K562 (cell line): Measurements from ENCODE around the gene EPHB4. TPM values are rescaled to one million over a fixed set of nuclear protein-coding genes. Genes with fewer than 3 reads are reported as not detected.
A peak's percentile ranks its signal among the peaks of the same experiment; 100 is the strongest.

Experiments used
- ATF7 ChIP-seq: fragments of 450-650 bp; IDR thresholded peaks from 2 replicates; pipeline ENCODE4 v1.7.1; 2014; ENCODE audit warnings: mild to moderate bottlenecking, moderate library complexity
- BCOR ChIP-seq: fragments of 450-650 bp; IDR thresholded peaks from 2 replicates; pipeline ENCODE4 v1.6.1; 2016
- CCAR2 ChIP-seq: fragments of 200-400 bp; formaldehyde crosslinking; IDR thresholded peaks from 2 replicates; pipeline ENCODE4 v1.6.1; 2017; ENCODE audit warnings: mild to moderate bottlenecking, low read depth, low read length
- DPF2 ChIP-seq: fragments of 450-650 bp; IDR thresholded peaks from 2 replicates; pipeline ENCODE4 v1.6.1; 2016
- ELK1 ChIP-seq: sonication (generic); formaldehyde crosslinking; IDR thresholded peaks from 2 replicates; pipeline ENCODE4 v1.8.1; 2022; ENCODE audit warnings: missing genetic modification reagents
- FOXM1 ChIP-seq, 2 experiments: fragments of 450-650 bp in 1 of 2; sonication (generic) in 1 of 2; formaldehyde crosslinking in 1 of 2; IDR thresholded peaks; 2 replicates each; pipeline versions ENCODE4 v1.6.1 to v1.9.0; 2017 to 2022; ENCODE audit warnings: low read depth in 2 of 2, mild to moderate bottlenecking in 2 of 2, missing genetic modification reagents in 1 of 2, moderate library complexity in 1 of 2
- FOXP1 ChIP-seq: sonication (generic); formaldehyde crosslinking; IDR thresholded peaks from 2 replicates; pipeline ENCODE4 v1.8.0; 2022; ENCODE audit warnings: mild to moderate bottlenecking, missing genetic modification reagents
- HCFC1 ChIP-seq: IDR thresholded peaks from 2 replicates; pipeline ENCODE4 v1.6.1; 2012; ENCODE audit warnings: low read depth, low read length, improper control_type of control experiment
- HDAC3 ChIP-seq: fragments of 450-650 bp; IDR thresholded peaks from 2 replicates; pipeline ENCODE4 v1.6.1; 2018; ENCODE audit warnings: borderline replicate concordance, mild to moderate bottlenecking, moderate library complexity; ENCODE audit not compliant: partially characterized antibody
- HNRNPLL ChIP-seq: fragments of 200-400 bp; formaldehyde crosslinking; IDR thresholded peaks from 2 replicates; pipeline ENCODE4 v1.6.1; 2017; ENCODE audit warnings: low read length, low read depth, mild to moderate bottlenecking; ENCODE audit not compliant: poor library complexity, severe bottlenecking
- NFIC ChIP-seq: fragments of 450-650 bp; IDR thresholded peaks from 2 replicates; pipeline ENCODE4 v1.6.1; 2017; ENCODE audit warnings: mild to moderate bottlenecking, inconsistent platforms
- NR2C2 ChIP-seq, 2 experiments: fragments of 200-800 bp in 1 of 2; sonication (Bioruptor generic) in 1 of 2; sonication (generic) in 1 of 2; formaldehyde crosslinking in 1 of 2; IDR thresholded peaks; 2 replicates each; pipeline versions ENCODE4 v1.6.1 to v1.8.0; 2016 to 2022; ENCODE audit warnings: mild to moderate bottlenecking in 1 of 2, missing compliant biosample characterization in 1 of 2, missing genetic modification characterization in 1 of 2, missing genetic modification reagents in 1 of 2
- PKNOX1 ChIP-seq: fragments of 450-650 bp; IDR thresholded peaks from 2 replicates; pipeline ENCODE4 v1.6.1; 2016
- TOE1 ChIP-seq, 2 experiments: fragments of 450-650 bp in 1 of 2; sonication (generic) in 1 of 2; formaldehyde crosslinking in 1 of 2; IDR thresholded peaks; 2 replicates each; pipeline versions ENCODE4 v1.7.1 to v1.8.0; 2016 to 2022; ENCODE audit warnings: borderline replicate concordance in 2 of 2, mild to moderate bottlenecking in 2 of 2, antibody characterized with exemption in 1 of 2, inconsistent platforms in 1 of 2, low read depth in 1 of 2, missing genetic modification reagents in 1 of 2, moderate library complexity in 1 of 2
- VEZF1 ChIP-seq: fragments of 200-800 bp; sonication (Bioruptor generic); IDR thresholded peaks from 2 replicates; pipeline ENCODE4 v1.6.1; 2017; ENCODE audit warnings: missing genetic modification characterization, missing compliant biosample characterization
- ZNF12 ChIP-seq: sonication (generic); formaldehyde crosslinking; IDR thresholded peaks from 2 replicates; pipeline ENCODE4 v1.4.0; 2020; ENCODE audit warnings: mild to moderate bottlenecking, missing genetic modification reagents
- ZNF263 ChIP-seq: sonication (generic); formaldehyde crosslinking; IDR thresholded peaks from 2 replicates; pipeline ENCODE4 v1.8.0; 2022; ENCODE audit warnings: mild to moderate bottlenecking, missing genetic modification reagents, borderline replicate concordance
- polyA plus RNA-seq, 8 experiments: library from polyadenylated mRNA; depleted of rRNA in 4 of 8; stranded (reverse) in 5 of 8; unstranded in 3 of 8; fragments of >200 nt; fragmentation: Nextera tagmentation in 2 of 8; fragmentation: Illumina TruSeq in 1 of 8; extraction: Ambion mirVana in 2 of 8; extraction: Trizol in 1 of 8; gene quantifications; 2 replicates each; pipeline versions ENCODE4 v1.2.1 to v1.2.3, GENCODE V29; 2011 to 2014; ENCODE audit warnings: inconsistent platforms in 1 of 8, missing spikeins in 1 of 8
- total RNA-seq, 7 experiments: library from RNA; depleted of rRNA in 6 of 7; stranded (reverse); fragments of >200 nt in 6 of 7; fragmentation: Illumina TruSeq in 2 of 7; extraction: Trizol in 2 of 7; gene quantifications; 2 replicates each; pipeline versions ENCODE4 v1.2.1 to v1.2.3, GENCODE V29; 2011 to 2021; ENCODE audit warnings: low replicate concordance in 1 of 7
- TF ChIP-seq, protein P1 (sequence below): fragments of 450-650 bp; IDR thresholded peaks from 2 replicates; pipeline ENCODE4 v1.6.1; 2014; ENCODE audit warnings: low read depth, mild to moderate bottlenecking, moderate library complexity, borderline replicate concordance

EPHB4 gene
- total and polyA plus RNA-seq, 9 of the 15 experiments (the other 6 are each of a cell fraction or from before 2014, with no cell fraction given), result 1.2 to 82.1 (median 37.9) TPM

DNA sequence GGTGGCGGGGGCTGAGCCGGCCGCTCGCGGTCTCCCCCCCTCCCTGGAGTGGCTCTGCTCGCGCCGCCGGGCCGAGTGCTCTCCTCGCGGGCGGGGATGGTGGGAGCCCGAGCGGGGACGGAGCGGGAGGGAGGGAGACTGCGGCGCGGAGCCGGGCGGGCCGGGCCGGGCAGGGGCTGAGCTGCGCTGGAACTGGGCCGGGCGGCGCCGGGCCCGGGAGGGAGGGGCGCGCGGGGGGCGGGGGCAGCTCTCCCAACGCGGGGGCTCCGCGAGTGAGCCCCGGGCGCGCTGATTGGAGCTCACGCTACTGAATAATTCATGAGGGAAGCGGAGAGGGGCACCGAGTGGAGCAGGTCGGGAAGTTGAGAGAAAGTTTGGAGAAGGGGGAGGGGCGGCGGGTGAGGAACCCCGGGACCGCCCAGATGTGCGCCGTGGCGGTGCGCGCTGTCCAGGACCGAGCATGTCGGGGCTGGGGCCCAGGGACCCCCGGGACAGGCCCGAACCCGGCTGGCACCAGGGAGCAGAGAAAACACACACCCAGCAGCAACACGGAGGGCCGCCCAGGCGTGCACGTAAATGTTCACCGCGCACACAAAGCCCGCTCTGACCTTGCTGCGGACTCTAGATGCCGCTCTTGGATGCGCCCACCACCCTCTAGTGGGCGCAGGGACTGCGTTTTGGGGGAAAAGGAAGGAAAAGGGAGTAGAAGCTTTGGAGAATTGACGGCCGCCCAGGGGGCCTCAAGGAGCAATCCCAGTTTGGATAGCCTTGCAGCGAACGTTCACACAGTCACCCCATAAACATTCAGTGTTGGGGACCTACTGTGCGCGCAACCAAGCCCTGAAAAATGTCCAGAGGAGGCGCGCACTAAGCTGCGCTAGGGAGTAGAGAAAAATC, at the start of gene EPHB4 (continued):
- TF ChIP-seq TOE1 (IDR thresholded peaks at IDR 0.05; ENCODE audit: borderline replicate concordance), result no peak; the same call in 1 of the 2 replicates
- TF ChIP-seq TOE1 (CRISPR knock-in tag; IDR thresholded peaks at IDR 0.05; ENCODE audit: borderline replicate concordance, low read depth), result 0 out of 2 replicates have a peak, but pooled peaks have one; percentile 35
- no peak for TF ChIP-seq ELK1 (CRISPR knock-in tag)
- peak; percentile 87 for TF ChIP-seq HNRNPLL
- peak; percentile 59; the same call in 1 of the 2 replicates for TF ChIP-seq ZNF263
- TF ChIP-seq FOXP1 (CRISPR knock-in tag), result 0 out of 2 replicates have a peak, but pooled peaks have one; percentile 26
- no peak for TF ChIP-seq BCOR
- peak; percentile 81 for TF ChIP-seq ATF7
- peak; percentile 65 for TF ChIP-seq NR2C2 (CRISPR knock-in tag; IDR thresholded peaks at IDR 0.05)
- TF ChIP-seq NR2C2 (tag; IDR thresholded peaks at IDR 0.05), result peak; percentile 48; the same call in 1 of the 2 replicates
- TF ChIP-seq, protein P1, sequence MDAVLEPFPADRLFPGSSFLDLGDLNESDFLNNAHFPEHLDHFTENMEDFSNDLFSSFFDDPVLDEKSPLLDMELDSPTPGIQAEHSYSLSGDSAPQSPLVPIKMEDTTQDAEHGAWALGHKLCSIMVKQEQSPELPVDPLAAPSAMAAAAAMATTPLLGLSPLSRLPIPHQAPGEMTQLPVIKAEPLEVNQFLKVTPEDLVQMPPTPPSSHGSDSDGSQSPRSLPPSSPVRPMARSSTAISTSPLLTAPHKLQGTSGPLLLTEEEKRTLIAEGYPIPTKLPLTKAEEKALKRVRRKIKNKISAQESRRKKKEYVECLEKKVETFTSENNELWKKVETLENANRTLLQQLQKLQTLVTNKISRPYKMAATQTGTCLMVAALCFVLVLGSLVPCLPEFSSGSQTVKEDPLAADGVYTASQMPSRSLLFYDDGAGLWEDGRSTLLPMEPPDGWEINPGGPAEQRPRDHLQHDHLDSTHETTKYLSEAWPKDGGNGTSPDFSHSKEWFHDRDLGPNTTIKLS, result peak; percentile 43; the same call in 1 of the 2 replicates
- TF ChIP-seq DPF2, result peak; percentile 56
- no peak for TF ChIP-seq PKNOX1
- TF ChIP-seq HCFC1, result 0 out of 2 replicates have a peak, but pooled peaks have one; percentile 2
- no peak for TF ChIP-seq HDAC3
- TF ChIP-seq VEZF1, result peak; percentile 93
- TF ChIP-seq NFIC, result peak; percentile 37
- 0 out of 2 replicates have a peak, but pooled peaks have one; percentile 39 for TF ChIP-seq FOXM1 (IDR thresholded peaks at IDR 0.05; ENCODE audit: low read depth)
- 0 out of 2 replicates have a peak, but pooled peaks have one; percentile 8 for TF ChIP-seq FOXM1 (CRISPR knock-in tag; IDR thresholded peaks at IDR 0.05; ENCODE audit: low read depth)
- peak; percentile 61; the same call in 1 of the 2 replicates for TF ChIP-seq ZNF12 (CRISPR knock-in tag)
- TF ChIP-seq CCAR2, result no peak
